ENCODE measurements around the gene SLC28A3. TPM values are rescaled to one million over a fixed set of nuclear protein-coding genes. Genes with fewer than 3 reads are reported as not detected.

SLC28A3 gene
- total and polyA plus RNA-seq, 2 experiments from 2014 or later: not detected

GRCh38 chr9:84382720-84383119, 42.2 kb upstream of the SLC28A3 start (continued):
- TF ChIP-seq ZNF462 (CRISPR knock-in tag; IDR thresholded peaks at IDR 0.05) (no peak), ZNF331 (CRISPR knock-in tag; IDR thresholded peaks at IDR 0.05; ENCODE audit: low read depth) (no peak), EZH2phosphoT487 (IDR thresholded peaks at IDR 0.05; ENCODE audit: unreplicated experiment) (no peak), REST (IDR thresholded peaks at IDR 0.05; ENCODE audit: unreplicated experiment) (no peak), STAT1 (IDR thresholded peaks at IDR 0.05; ENCODE audit: unreplicated experiment) (no peak)

- Histone ChIP-seq H3F3A (replicated peaks; ENCODE audit: low read depth) (no peaks in the 10 kb centered on the region), H3K4me2 (no peak overlapping the region), H3K4me3 (no peak overlapping the region), H3K4me1 (ENCODE audit: insufficient read depth) (no peaks in the 10 kb centered on the region), H4K20me1 (replicated peaks; ENCODE audit: insufficient read depth) (no peaks in the 10 kb centered on the region), H3K36me3 (ENCODE audit: insufficient read depth) (no peaks in the 10 kb centered on the region), H3K9me2 (ENCODE audit: insufficient read depth) (0 out of 2 replicates have a peak, but pooled peaks cover 3% of the 10 kb centered on the region), H3K79me2 (replicated peaks; ENCODE audit: insufficient read depth) (no peaks in the 10 kb centered on the region), H2AFZ (no peak overlapping the region), H3K27ac (ENCODE audit: low read depth) (no peak overlapping the region), H3K27me3 (ENCODE audit: insufficient read depth) (no peaks in the 10 kb centered on the region)
- Mint-ChIP-seq H3K36me3 (ENCODE audit: low read depth) (no peaks in the 10 kb centered on the region), H3K4me3 (no peak overlapping the region), H3K27me3 (ENCODE audit: insufficient read depth, low read depth, poor library complexity) (peaks cover 2% of the 10 kb centered on the region), H3K4me1 (no peaks in the 10 kb centered on the region), H3K9me3 (no peaks in the 10 kb centered on the region), H3K27ac (no peak overlapping the region; the same call in 1 of the 2 replicates)
- DNase-seq (ENCODE audit: low spot score): no peak
- ATAC-seq: no peak
- TF ChIP-seq REST (IDR thresholded peaks at IDR 0.05; ENCODE audit: unreplicated experiment) (no peak), EZH2phosphoT487 (IDR thresholded peaks at IDR 0.05; ENCODE audit: unreplicated experiment) (no peak)
These were observed 41.0 kb upstream of the SLC28A3 start for GRCh38 chr9:84381508-84381907.

Measured in GM23338 (cell line).